NCI-H526 (cell line): ENCODE data around the gene EMC1.
"Not testable (repeated sequence)": the region's sequence is repeated elsewhere in the genome, so short reads cannot be mapped to it uniquely, and the experiment has no call there.

Source experiments
- DNase-seq, 2 experiments: peaks; one replicate each; lab custom pipeline; 2025; lab: John Stamatoyannopoulos, UW

The EMC1 gene

DNA sequence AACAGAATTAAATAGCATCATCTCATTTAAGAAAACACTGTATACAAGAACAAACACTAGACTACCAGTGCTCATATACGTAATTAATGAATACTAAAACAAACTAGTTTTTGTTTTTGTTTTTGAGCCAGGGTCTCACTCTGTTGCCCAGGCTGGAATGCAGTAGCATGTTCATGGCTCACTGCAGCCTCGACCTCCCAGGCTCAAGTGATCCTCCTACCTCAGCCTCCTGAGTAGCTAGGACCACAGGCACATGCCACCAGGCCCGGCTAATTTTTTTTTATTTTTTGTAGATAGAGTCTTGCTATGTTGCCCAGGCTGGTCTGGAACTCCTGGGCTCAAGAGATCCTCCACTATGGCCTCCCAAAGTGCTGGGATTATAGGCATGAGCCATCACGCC is 34.7 kb downstream of the EMC1 start:
- DNase-seq: not testable (repeated sequence)

DNA sequence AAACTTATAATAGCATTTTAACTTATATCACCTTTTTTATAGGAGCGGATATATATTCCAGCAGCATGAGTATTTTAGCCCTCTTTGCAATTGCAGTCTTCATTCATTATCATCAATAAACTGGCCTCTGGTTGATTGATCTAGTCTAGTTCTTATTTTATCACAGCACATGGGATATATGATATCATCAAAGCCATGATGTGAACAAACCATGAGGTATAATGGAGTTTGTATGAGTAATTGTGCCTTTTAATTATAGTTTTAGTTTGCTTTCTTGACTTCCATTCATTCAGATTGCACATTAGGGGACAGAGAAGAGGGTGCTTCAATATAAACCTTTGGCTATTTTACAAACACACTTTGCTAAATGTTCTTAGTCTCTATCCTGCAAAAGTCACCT is 37.7 kb downstream of the EMC1 start:
- DNase-seq: no peak

DNA sequence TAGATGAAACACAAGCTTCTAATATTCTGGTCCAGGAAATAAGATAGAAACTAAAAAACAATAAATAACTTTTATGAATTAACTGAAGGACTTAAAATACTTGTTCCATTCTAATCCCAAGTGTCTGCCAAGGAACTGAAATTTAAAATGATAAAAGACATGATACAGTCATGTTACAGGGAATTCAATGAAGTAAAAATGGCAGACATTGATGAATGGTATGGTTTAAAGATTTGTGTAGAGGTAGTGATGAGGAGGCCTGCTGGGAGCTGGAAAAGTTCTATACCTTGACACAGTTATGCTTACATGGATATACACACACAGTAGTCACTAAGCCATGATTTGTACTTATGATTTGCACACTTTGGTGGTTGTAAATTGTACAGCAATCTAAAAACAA is 39.2 kb downstream of the EMC1 start:
- DNase-seq: no peak

DNA sequence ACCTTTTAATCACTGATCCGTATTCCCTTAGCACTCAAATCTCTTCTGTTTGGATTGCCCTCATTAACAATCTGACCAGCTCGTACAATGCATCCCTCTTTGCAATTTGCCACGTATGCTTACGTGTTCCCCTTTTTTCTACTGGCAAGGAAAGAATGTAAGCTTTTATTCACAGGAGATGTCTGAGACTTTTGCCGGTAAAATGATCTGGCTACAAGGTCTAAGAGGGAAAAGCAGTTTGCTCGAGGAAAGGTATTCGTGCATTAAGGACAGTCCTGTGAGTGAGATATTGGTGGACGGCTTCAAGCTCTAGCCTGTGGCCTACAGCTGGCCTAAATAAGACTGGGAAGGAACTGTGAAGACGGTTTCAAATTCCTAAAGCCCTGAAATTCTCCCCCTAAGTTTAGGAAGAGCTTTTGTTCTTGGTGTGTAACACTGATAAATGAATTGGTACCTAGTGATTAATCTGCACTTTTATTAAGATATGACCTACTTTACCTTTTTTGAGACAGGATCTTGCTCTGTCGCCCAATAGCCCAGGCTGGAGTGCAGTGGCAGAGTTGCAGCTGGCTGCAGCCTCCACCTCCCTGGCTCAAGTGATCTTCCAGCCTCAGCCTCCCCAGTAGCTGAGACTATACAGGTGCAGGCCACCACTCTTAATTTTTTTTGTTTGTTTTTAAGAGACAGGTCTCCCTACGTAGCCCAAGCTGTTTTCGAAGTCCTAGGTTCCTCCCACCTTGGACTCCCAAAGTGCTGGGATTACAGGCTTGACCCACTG is 40.4 kb downstream of the EMC1 start:
- DNase-seq: peak in 1 of 2 experiments; percentile 6

DNA sequence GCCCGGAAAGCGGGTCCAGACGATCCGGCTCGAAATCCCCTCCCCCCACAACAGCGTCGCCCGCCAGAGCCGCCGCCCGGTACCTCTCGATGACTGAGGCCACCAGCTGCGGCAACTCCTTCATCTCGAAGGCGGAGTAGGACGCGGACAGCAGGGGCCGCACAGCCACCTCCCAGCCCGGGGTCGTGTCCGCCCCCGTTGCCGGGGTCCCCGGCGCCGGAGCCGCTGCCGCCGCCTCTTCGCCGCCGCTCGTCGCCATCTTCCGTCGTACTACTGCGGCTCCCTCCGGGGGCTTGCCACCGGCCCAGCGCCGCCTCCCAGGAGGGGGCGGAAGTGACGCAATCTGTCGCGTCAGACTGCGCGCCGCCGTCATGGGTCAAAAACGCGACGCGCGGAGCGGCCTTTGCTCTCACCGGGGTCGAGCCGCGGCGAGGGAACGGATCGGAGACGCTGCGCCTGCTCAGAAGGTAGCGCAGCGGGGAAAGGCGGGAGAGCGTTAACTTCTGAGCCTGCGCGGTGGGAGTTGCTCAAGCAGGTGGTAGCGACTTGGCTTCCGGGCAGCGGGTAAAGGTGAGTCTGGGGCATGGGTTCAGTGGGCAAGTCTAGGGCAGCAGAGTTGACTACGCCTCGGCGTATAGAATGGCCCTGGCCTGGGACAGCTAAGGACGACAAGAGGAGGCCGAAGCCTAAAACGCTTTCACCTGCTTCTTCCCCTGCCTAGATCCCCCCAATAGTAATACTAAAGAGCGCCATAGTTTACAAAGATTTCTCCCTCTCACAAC is 41.1 kb downstream of the EMC1 start, which contains the start of gene UBR4:
UBR4 (minus strand) TSS at position 277 of the 782 bp plus-strand sequence; CDS start at position 259, 18 bp downstream.
- peak; percentile 85 to 95 for DNase-seq

DNA sequence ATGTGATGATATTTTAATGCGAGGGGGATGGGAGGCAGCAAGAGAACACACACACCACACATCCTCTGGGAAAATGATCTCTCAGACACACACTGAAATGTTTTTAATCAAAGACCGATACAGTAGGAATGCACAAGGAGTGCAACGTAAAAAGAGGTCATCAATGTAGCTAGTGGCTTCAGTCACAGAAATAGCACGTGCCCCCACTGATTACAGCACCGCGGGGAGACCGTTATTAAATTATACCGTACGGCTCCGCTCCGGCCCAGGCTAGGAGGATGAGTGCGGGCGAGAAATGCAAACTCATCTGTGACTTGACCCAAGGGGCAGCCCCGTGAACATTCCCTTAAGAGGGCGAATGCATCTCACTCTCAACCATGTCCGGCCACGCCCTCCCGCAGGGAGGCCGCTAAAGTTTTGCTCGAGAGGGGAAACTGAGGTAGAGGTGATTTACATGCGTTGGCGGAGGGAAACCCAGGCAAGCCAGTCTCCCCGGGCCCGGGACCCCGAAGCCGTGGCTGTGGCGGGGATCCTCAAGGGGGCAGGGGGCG is 41.8 kb downstream of the EMC1 start:
- peak in 1 of 2 experiments; percentile 33 for DNase-seq

DNA sequence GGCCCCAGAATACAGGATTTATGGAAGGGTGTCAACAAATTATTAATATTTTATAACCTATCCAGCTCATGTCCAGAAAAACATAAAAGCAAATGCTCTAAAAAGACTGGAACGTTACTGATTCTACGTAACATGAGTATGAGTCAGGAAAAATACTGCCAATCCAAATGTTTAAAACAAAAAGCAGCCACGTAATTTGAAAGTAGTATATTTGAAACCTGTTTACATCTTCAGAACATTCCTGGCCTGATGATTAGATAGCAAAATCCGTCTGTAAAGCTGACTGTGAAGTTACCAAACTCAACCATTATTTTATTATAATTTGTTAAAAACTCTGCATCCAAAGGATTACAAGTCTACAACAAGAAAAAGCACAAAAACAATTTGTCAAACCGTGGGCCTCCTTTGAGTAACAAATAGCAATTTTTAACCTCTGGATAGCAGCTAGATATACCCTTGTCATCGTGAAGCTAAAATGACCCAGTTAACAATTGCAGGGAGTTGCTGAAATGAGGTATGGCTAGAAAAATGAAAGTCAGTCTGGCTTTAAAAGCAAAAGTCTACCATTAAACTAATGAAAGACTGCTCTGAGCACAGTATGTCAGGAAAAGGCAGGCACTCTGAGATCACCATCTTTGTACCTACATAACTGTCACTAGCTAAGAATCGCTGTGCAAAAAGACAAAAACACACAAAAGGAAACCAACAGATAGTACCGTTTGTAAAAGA is 42.5 kb downstream of the EMC1 start:
- no peak for DNase-seq

DNA sequence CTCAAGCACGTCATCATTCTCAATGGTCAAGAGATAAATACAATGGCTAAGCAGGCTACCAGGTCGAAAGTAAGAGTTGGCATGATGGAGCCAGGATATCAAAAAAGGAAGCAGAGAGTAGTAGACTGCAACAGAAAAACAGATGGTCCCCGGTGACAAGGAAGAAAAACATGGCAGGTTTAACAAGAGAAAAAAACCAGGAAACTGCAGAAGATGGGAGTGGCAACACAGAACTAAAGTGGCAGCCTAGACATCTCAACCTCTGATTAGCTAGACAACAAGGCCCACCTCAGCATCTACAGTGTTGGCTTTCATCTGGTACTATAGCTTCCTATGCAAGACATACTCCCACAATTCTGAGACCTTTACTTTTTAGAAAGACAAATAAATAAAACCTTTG is 44.4 kb downstream of the EMC1 start:
- no peak for DNase-seq

DNA sequence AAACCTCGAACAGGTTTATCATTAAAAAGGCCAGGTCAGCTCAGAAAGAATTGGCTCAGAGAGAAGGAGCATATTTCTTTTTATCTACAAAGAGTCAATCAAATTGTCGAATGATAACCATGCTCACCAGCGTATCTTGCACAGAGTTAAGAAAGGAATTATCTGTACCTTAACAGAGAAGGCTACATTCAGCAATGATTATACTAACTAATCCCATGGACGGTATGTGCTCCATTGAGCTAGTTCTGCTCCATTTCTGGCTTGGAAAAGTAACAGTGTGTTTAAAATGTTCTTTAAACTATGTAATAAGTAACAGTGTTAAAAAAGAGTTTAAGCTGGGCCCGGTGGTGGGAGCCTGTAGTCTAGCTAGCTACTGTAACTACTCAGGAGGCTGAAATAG is 45.5 kb downstream of the EMC1 start:
- no peak for DNase-seq

DNA sequence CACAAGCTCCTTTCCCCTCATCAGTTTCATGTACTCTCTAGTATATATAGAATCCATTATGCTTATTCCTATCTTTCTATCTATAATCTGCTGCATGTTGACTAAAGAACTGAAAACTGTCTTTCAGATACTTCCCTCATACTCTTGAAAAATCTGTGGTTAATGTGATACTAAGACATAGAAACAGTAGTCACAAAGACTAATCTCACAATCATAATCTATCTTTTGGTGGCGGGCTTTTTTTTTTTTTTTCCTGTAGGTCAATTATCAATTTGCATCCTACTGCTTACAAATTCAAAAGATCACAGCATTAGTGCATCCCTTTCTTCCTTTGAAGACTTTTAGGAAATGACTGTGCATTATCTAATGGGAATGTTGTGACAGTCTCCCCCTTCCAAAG is 45.9 kb downstream of the EMC1 start:
- DNase-seq: no peak

DNA sequence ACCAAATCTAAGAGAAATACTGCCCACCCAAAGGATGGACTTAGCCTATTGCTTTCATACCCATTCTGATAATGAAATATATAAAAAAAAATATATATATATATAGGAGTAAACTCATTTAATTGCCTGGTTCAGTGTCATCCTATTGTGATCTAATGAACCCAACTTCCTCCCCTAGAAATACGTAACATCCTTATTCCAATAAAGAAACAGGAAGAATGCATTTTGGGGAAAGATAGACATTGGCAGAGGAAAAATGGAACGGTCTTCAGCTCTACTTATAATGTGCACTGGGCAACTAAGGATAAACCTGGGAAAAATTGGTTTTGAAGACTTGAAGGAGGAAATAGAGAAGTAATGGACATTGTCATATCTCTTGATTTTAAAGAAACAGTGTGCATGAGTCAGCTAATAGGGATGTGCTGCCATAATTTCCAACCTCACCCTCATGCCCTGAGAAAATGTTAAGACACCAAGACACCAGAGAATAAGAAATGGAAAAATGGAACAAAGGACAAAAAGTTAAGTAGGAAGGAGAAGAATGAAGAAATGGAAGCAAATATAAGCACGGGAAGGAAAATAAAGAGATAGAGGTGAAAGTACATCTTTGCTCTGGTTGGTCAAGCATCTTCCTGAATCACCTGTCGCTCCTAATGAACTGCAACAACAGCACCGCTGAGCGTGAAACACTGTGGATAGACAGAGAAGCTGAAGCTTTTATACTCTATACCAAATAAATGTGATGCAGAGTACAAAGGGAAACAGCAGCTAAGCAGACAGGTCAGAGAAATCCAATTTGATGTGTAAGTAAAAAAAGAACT is 46.7 kb downstream of the EMC1 start:
- no peak for DNase-seq

DNA sequence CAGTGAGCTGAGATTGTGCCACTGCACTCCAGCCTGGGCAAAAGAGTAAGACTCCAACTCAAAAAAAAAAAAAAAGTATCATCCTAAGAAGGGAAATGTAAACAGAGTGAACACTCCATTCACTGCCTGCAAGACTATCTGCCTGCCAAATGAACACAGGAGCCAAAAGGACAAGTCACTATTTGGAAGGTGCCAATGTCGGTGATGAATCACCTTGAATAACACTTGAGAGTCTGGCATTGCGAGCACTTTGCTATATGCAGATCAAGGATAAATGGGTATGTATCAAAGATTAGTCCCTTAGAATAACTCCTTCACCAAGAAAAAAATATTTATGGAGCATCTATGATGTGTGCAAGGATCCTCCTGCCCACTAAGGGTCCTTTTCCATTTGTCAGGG is 47.9 kb downstream of the EMC1 start:
- no peak for DNase-seq

DNA sequence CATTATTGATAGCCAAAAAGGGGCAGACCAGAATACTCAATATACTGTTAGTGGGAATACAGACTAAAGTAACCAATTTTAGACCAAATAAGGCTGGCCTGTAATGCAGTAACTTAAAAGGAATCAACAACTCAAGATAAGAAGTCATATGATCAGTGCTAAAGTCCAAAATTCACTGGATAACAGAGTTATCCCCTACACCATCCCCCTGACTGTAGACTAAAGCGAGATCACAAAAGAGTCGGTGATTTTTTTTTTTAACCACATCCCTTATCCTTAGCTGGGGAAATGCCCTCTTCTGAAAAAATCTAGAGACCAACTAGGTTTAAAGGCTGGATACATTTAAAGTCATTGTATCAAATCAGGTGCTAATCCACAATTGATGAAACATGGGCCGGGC is 48.9 kb downstream of the EMC1 start:
- DNase-seq: no peak

DNA sequence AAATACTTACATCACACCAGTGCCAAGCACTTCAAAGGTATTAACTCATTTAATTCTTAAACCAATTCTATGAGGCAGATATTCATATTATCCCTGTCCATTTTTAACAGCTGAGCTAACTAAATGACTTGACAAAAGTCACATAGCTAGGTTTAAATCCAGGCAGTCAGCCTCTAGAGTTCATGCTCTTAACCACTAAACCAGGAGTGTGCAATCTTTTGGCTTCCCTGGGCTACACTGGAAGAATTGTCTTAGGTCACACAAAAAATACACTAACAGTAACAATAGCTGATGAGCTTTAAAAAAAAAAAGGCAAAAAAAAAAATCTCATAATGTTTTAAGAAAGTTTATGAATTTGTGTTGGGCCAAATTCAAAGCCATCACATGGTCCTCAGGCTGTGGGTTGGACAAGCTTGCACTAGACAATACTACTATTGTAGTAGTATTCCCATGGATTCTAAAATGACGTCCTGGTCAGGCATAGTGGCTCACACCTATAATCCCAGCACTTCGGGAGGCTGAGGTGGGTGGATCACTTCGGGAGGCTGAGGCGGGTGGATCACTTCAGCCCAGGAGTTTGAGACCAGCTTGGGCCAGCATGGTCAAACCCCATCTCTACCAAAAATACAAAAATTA is 51.2 kb downstream of the EMC1 start:
- no peak for DNase-seq

DNA sequence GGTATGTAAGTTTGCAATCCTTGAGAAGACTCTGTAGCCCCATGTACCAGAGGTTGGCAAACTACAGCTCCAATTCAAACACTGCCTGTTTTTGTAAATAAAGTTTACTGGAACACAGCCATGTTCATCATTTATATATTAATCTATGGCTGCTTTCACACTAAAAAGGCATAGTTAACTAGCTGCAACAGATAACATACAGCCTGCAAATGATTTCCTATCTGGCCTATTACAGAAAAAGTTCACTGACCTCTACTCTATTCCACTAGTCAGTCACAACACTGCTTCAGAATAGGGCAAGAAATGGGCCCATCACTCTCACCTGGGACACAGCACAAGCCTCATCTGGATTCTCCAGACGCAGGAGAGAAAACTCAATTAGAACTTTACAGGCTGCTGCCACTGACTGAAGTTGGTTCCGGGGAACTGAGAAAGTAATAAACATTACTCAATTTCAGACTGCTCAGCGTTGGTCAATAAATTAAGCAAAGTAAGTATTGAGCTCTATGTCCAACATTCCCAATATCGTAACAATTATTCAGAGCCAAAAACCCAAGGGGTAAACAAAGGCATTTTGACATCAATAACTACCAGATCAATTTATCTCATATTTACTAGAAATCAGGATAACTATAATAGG is 51.9 kb downstream of the EMC1 start:
- DNase-seq: no peak

DNA sequence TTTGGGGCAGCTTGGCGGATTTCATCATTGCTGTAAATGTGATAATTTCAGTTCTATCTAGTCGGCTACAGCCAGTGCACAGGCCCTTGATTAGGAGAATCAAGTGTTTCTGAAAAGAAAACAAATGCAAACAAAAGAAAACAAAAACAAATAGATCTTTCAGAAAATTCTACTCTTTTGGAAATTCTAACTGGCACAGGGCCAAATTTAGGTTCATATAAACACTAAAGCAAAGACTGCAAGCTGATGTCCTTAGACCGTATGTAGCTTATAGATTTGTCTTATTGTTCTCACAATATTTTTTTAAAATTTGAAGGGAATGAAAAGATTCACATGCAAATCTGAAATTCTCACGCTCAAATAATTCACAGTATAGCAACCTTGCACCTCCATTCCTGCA is 52.5 kb downstream of the EMC1 start:
- DNase-seq: no peak

DNA sequence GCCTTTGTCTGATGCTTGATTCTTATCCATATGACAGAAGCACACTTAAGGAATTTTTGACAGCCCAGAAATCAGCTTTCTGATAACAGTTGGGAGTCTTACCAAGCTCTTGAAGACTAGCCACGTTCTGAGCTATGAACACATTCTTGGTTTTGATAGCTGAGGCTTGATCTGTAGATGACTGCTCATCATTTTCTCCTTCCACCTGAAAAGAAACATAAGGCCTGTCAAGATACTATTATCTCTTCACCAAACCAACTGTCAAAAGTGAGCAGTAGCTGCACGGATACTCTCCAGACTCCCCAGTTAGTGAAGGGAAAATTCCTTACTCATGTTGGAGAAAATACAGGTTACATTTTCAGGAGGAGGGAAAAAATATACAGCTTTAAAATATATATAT is 53.5 kb downstream of the EMC1 start:
- no peak for DNase-seq

DNA sequence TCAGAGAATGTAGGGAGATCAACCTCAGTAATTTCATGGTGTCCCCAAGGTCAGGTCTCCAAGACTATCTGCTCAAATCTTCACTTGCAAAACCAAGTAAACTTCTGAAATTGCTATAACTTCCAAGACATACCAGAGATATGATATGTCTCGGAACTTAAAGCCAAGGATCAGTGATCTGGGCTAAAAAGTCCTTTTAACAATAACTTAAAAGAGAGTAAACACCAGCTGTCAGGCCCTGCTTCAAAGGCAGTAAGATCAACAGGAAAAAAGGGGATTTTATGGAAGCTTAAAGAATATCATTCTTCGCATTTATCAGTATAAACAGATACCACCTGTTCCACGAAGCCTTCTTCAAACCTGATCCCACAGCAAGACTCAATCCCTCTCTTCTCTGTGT is 55.0 kb downstream of the EMC1 start:
- DNase-seq: no peak

DNA sequence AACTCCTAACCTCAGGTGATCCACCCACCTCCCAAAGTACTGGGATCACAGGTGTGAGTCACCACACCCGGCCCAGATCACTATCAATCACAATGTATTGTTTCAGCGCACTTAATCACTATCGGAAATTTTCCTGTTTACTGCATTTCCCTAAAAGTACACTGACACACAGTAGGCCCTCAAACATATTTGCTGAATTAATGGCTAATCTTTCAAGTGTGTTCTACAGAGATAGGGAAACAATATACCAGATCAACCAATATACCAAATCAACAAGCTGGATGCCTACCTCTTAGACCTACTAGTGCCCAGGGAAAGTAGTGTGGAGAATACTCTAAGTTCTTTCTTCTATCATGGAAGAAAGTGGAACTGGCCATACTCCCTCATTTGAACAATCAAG is 58.3 kb downstream of the EMC1 start:
- no peak for DNase-seq

DNA sequence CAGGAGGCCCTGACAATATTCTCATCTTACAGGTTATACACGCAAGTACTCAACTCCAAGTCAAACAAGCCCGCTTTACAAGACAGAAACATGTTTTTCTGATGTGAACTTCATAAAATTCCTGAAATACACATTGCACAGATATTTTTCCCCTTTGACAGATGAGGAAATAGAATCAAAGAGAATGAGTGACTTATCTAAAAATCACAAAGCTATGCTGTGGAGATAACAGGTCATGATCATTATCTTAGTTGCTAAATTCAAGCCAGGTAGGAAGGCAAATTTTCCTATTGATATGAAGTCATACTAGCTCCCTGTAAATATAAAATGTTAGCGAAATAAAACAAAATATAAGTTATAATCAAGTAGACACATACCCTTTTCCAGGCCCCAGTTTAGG is 59.5 kb downstream of the EMC1 start:
- no peak for DNase-seq

DNA sequence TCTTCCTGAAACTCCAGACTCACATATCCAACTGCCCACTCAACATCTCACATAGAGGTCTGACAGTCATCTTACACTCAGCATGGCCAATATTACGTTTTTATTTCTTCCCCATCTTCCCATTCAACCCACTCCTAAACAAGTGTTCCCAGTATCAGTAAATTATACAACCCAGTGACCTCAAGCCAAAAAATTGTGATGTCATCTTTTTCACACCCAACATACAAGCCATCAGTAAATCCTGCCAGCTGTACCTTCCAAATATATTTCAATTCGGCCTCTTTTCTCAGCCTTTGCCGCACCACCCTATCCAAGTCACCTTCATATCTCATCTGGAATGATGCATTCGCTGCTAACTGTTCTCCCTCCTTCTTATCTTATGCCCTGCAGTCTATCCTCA is 60.9 kb downstream of the EMC1 start:
- DNase-seq: no peak
